Measurements from ENCODE around the gene ANKIB1. TPM values are rescaled to one million over a fixed set of nuclear protein-coding genes. Genes with fewer than 3 reads are reported as not detected.

Gene ANKIB1
- total RNA-seq, 1 donor from 2014 or later, result 58.1 TPM

DNA sequence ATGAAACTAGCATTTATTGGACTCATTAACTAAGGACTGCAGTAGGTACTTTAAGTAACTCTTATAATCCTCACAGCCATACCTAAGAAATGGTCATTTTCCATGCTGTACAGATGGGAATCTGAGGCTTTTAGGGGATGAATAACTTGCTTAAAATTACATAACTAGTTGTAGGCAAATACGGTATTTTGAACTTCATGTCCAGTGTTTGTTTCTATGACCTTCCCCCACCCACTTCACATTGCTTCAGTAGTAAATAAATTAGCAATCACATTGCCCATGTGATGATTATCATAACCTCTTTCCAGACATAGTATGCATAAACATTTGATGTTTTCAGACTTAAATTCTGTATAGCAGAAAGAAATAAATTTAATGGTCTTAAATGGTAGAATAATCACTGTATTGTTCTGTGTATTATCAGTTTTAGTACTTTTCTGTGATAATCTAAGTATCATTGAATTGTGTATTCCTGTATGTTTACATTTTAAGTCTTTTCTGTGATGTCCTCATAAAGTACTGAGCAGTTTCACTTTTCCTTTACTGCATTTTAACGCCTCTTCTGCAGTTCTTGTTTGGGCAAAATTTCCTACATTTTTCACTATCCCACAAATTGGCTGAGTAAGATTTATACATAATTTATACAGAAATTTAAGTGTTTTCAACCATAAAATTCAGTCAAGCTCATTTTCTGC, 48.3 kb downstream of the ANKIB1 start:
- no peak for DNase-seq (ENCODE audit: low spot score, unreplicated experiment)
- H3K27me3 Mint-ChIP-seq, result no peaks in the 10 kb centered on the region
- H3K27ac Mint-ChIP-seq, result no peak overlapping the region
- H3K36me3 Mint-ChIP-seq (ENCODE audit: insufficient read depth), result peaks cover under 1% of the 10 kb centered on the region
- H3K4me1 Mint-ChIP-seq (ENCODE audit: low read depth), result peaks cover 16% of the 10 kb centered on the region
- TF ChIP-seq CTCF (IDR thresholded peaks at IDR 0.05; ENCODE audit: unreplicated experiment), result no peak
- H3K4me3 Mint-ChIP-seq (ENCODE audit: low read depth), result no peak overlapping the region
- no peaks in the 10 kb centered on the region for H3K9me3 Mint-ChIP-seq (ENCODE audit: low read depth)

DNA sequence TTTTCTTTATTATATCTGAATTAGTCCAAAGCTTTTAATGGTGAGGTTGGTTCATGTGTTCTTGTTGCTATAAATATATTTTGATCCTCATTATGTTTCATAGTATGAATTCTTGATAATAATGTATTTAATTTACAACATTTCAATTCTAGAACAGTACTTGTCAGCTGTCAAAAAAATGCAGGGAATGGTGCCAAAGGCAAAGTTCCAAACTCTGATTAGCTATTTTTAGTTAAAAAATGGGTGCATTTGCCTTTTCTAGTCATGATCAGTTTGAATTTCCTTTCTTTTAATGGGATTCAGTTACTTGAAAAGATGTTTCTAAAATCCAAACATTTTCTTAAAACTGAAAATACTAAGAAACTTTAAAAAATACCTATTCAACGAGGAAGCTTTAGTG, 49.6 kb downstream of the ANKIB1 start:
- Mint-ChIP-seq H3K9me3 (ENCODE audit: low read depth) (no peaks in the 10 kb centered on the region), H3K27me3 (no peaks in the 10 kb centered on the region), H3K4me3 (ENCODE audit: low read depth) (no peak overlapping the region), H3K27ac (no peak overlapping the region), H3K36me3 (ENCODE audit: insufficient read depth) (peaks cover 2% of the 10 kb centered on the region), H3K4me1 (ENCODE audit: low read depth) (peaks cover 16% of the 10 kb centered on the region)
- no peak for TF ChIP-seq CTCF (IDR thresholded peaks at IDR 0.05; ENCODE audit: unreplicated experiment)
- no peak for DNase-seq (ENCODE audit: low spot score, unreplicated experiment)

- DNase-seq (ENCODE audit: low spot score, unreplicated experiment), result no peak
- peaks cover 8% of the 10 kb centered on the region for H3K36me3 Mint-ChIP-seq (ENCODE audit: insufficient read depth)
- no peak overlapping the region for H3K27ac Mint-ChIP-seq
- peaks cover 16% of the 10 kb centered on the region for H3K4me1 Mint-ChIP-seq (ENCODE audit: low read depth)
- H3K27me3 Mint-ChIP-seq, result no peaks in the 10 kb centered on the region
- H3K4me3 Mint-ChIP-seq (ENCODE audit: low read depth), result no peak overlapping the region
- peaks cover 3% of the 10 kb centered on the region for H3K9me3 Mint-ChIP-seq (ENCODE audit: low read depth)
- no peak for TF ChIP-seq CTCF (IDR thresholded peaks at IDR 0.05; ENCODE audit: unreplicated experiment)
These were observed 50.5 kb downstream of the ANKIB1 start for GRCh38 chr7:92296235-92296634.

DNA sequence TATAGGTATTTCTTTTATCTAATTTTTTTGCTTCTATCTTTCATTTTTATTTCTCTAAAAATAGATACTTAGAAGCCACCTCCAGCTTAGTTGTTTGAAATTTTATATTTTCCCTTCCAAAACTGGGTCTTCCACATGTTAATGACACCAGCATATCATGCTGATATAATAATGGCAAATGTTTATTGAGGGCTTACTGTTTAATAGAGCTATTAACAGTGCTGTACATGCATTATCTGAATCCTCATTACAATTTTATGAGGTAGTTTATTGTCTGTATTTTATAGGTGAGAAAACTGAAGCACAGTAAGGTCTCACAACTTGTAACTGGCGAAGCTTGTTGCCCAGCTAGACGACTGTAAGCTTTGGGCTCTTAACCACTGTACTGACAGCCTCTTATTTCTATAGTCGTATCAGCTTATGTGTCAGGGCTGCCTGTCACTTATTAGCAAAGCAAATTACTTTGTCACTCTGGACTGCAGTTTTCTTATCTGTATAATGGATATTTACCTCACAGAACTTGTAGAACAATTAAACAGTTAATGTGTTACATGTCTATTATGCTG, 51.2 kb downstream of the ANKIB1 start:
- Mint-ChIP-seq H3K27ac (no peak overlapping the region), H3K27me3 (no peaks in the 10 kb centered on the region), H3K9me3 (ENCODE audit: low read depth) (peaks cover 3% of the 10 kb centered on the region), H3K4me1 (ENCODE audit: low read depth) (peaks cover 16% of the 10 kb centered on the region), H3K36me3 (ENCODE audit: insufficient read depth) (peaks cover 8% of the 10 kb centered on the region), H3K4me3 (ENCODE audit: low read depth) (no peak overlapping the region)
- DNase-seq (ENCODE audit: low spot score, unreplicated experiment), result no peak
- no peak for TF ChIP-seq CTCF (IDR thresholded peaks at IDR 0.05; ENCODE audit: unreplicated experiment)

- Mint-ChIP-seq H3K4me1 (ENCODE audit: low read depth) (peaks cover 16% of the 10 kb centered on the region), H3K4me3 (ENCODE audit: low read depth) (no peak overlapping the region), H3K9me3 (ENCODE audit: low read depth) (peaks cover 3% of the 10 kb centered on the region), H3K27me3 (no peaks in the 10 kb centered on the region), H3K36me3 (ENCODE audit: insufficient read depth) (peaks cover 8% of the 10 kb centered on the region), H3K27ac (no peak overlapping the region)
- no peak for DNase-seq (ENCODE audit: low spot score, unreplicated experiment)
- TF ChIP-seq CTCF (IDR thresholded peaks at IDR 0.05; ENCODE audit: unreplicated experiment), result no peak
These were observed 52.0 kb downstream of the ANKIB1 start for GRCh38 chr7:92297736-92298135.

All from progenitor cell of endocrine pancreas (in vitro differentiated cells).